Measurements from ENCODE around the gene BUD23.
"Not testable (repeated sequence)": the region's sequence is repeated elsewhere in the genome, so short reads cannot be mapped to it uniquely, and the experiment has no call there.

Gene BUD23

GRCh38 chr7:73668103-73668885 is 15.1 kb upstream of the BUD23 start:
- DNase-seq (ENCODE audit: low spot score) = peak; percentile 48

DNA sequence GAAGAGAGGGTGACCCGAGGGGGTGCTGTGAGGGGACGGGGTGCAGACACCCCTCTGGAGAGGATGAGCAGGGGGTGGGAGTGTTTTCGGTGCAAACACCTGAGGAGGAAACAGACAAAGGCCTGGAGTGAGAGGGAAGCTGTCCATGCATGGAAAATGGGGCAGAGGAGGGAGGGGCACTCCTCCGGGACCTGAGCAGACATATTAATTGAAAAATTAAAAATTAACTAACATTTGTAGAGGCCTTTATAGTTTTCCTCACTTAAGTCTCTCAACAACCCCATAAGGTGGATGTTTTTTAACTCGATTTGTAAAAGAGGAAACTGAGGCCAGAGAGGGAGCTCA is 14.5 kb upstream of the BUD23 start:
- no peak for DNase-seq (ENCODE audit: low spot score)

GRCh38 chr7:73669288-73669701 is 14.1 kb upstream of the BUD23 start:
- no peak for DNase-seq (ENCODE audit: low spot score)

DNA sequence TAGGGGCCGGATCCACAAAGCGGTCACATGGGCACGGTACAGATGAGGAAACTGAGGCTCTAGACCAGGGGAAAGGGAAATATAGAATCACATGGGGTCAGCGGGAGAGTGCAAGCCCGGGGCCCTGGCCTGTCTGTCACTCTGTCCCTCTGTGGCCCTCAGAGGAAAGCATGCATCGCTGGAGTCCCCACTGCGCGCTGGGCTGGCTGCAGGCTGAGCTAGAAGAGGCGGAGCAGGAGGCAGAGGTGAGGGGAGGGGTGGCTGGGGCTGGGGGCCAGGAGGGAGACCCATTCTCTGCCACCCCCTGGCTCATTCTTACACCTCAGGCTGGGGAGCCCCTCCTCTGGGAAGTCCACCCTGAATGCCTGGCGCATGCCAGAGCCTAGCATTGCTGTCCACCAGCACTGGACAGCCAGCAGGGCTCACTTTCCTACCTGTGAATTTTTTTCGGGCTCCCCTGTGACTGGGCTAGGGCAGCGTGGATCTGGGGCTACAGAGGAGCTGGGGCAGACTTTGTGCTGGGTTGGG is 13.5 kb upstream of the BUD23 start:
- DNase-seq (ENCODE audit: low spot score) = no peak

GRCh38 chr7:73671322-73671661 is 12.1 kb upstream of the BUD23 start:
- DNase-seq (ENCODE audit: low spot score) = no peak

DNA sequence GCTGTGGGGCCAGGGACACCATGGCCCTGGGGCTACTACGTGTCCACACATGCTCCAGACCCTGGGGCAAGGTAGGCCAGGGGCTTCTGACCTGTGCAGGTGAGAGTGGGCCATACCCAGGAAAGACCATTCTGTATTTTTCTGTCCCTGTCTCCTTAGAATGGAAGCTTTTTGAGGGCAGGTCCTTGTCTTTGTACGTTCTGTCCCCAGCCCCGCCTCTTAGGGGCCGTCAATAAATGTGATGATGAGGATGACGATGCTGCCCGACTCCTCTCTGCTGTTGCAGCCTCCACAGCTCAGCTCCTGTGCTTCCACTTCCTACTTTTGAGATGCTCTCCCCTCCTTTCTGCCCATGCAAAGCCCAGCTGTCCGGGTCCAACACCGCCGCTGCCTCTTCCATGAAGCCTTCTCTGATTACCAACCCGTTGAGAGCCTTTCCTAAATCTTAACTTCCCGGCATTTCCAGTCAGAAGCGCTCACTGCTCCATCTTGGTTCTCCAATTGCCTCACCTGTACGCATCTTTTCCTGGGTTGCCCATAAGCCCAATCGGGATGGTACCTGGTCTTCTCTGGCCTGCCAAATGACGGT is 11.4 kb upstream of the BUD23 start:
- no peak for DNase-seq (ENCODE audit: low spot score)

- DNase-seq (ENCODE audit: low spot score) = no peak
Measured at GRCh38 chr7:73674468-73675124, 8.8 kb upstream of the BUD23 start.

GRCh38 chr7:73676062-73676461 is 7.3 kb upstream of the BUD23 start:
- DNase-seq (ENCODE audit: low spot score) = not testable (repeated sequence)

DNA sequence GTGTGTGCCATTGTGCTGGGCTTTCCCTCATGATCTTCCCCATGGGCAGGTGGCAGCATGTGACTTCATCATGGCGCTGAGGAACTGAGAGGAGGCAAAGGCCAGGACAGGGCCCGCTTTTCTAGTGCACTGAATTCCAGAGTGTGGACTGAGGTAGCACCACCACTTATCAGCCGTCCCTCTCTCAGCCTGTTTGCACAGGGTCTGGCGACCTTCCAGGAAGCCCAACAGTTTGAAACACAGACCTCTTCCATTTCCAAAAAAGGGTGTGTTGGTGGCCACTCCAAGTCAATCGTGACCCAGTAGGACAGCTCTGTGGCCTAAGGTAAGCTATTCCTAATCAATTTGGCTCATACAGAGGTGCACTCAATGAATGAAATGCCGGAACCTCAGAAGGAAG is 4.5 kb upstream of the BUD23 start:
- DNase-seq (ENCODE audit: low spot score) = no peak

DNA sequence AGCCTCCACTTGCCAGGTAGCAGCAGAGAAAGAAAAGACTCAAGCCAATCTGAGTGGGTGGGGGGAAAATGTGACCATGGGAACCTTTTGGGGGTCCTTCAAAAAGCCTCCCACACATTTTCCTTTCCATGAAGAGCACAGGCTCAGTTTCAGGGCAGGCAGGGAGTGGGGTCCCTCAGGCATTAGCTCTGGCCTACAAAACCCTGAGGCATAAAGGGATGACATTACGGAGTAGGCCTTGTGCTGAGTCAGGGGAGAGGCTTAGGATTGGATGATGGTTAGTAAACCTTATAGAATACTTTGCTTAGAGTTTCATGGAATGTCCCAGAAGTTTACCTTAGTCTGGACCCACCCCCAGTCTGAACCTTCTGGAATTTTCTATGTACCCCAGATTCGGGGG is 3.7 kb upstream of the BUD23 start:
- no peak for DNase-seq (ENCODE audit: low spot score)

GRCh38 chr7:73680501-73680900 is 2.9 kb upstream of the BUD23 start:
- no peak for DNase-seq (ENCODE audit: low spot score)

GRCh38 chr7:73681031-73681430 is 2.4 kb upstream of the BUD23 start:
- DNase-seq (ENCODE audit: low spot score) = no peak

- DNase-seq (ENCODE audit: low spot score) = no peak
Measured at GRCh38 chr7:73682745-73683055, 697 bp upstream of the BUD23 start.

DNA sequence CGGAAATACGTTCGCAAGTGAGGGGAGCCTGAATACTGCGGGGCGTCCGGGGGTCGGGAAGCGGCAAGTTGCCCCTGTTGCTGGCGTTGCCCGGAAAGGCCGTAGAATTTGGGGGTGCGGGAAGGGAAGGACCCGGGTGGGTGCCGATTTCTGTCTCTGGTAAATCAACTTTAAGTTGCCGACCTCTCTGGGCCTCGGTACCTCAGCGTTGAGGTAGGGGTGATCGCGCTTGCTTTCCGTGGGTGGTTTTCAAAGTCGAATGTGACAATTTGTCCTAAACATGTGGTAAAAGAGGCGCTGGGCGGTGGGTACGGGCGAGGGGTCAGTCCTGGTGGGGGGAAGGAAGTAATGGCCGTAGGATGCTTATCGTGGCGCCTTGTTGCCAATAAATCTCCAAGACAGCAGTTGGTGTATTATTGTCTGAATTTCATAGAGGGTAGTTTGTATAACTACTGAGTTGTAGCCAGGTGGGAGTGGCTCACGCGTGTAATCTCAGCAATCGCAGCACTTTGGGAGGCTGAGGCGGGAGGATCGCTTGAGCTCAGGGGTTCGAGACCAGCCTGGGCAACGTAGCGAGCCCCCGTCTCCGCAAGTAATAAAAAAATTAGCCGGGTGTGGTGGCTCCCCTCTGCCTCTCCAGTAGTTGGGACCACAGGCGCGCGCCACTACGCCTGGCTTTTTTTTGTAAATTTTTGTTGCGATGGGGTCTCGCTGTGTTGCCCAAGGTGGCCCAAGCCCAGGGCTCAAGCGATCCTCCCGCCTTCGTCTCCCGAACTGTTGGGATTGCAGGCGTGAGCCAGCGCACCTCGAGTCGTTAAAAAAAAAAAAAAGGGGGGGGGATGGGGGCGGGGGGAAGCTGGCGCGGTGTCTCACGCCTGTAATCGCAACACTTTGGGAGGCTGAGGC is 644 bp downstream of the BUD23 start:
- DNase-seq (ENCODE audit: low spot score) = no peak

DNA sequence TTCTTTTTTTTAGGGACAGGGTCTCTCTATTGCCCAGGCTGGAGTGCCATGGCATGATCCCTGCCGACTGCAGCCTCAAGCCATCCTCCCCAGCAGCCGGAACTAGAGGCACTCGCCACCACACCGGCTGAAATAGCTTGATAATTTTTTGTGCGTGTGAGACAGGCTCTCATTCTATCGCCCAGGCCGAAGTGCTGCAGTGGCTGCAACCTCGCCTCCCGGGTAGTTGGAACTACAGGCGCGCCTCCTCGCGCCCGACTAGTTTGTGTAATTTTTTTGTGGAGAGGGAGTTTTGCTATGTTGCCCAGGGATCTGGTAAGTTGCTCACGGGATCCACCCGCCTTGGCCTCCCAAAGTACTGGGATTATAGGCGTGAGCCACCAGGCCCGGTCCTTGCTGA is 1.9 kb downstream of the BUD23 start:
- no peak for DNase-seq (ENCODE audit: low spot score)

DNA sequence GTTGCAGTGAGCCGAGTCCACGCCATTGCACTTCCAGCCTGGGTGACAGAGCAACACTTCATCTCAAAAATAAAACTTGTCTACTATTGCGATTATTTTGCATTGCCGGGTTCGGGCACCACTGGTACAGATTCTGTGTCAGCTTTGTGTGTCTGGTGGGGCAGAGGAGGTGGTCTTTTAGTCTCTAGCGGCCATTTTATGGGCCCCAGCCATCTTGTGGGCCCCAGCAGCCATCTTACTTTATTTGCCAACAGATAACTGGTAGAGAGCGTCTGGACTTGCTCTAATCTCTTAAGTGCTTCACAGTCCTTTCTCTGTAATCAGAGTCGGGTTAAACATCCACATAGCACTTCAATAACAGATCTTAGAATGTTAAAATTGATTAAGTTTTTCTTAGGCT is 4.9 kb downstream of the BUD23 start:
- DNase-seq (ENCODE audit: low spot score) = no peak

DNA sequence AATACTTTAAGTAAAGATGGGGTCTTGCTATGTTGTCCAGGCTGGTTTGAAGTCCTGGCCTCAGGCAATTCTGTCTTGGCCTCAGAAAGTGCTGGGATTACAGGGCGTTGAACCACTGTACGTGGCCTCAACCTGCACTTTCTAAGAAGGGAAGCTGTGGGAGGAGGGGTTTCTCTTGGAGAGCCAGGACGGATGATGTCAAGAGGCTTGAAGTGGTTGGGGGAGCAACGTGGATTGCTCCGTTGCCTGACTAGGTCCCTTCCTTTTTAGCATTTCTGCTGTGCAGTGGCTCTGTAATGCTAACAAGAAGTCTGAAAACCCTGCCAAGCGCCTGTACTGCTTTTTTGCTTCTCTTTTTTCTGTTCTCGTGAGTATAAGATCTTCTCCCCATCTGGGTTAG is 7.2 kb downstream of the BUD23 start:
- no peak for DNase-seq (ENCODE audit: low spot score)

GRCh38 chr7:73696372-73696771 is 13.0 kb downstream of the BUD23 start:
- DNase-seq (ENCODE audit: low spot score) = no peak

GRCh38 chr7:73698410-73698809 is 15.0 kb downstream of the BUD23 start:
- no peak for DNase-seq (ENCODE audit: low spot score)

- DNase-seq (ENCODE audit: low spot score) = no peak
Measured at GRCh38 chr7:73699370-73700068, 16.1 kb downstream of the BUD23 start.

DNA sequence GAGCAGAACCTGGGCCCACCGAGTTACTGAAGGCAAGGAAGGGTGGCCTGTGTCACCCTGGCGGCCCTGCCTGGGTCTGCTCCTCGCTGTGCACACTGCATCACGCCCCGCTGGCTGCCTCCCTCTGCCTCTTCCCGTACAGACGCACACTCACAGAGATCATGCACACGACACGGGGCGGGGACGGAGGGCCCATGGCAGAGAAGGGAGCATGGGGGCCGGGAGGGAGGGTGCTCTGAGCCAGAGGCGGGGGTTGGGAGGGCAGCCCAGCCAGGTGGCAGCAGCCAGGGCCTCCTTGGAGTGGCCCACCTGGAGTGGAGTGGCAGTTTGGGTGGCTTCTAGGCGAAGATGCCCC is 16.6 kb downstream of the BUD23 start:
- DNase-seq (ENCODE audit: low spot score) = no peak

DNA sequence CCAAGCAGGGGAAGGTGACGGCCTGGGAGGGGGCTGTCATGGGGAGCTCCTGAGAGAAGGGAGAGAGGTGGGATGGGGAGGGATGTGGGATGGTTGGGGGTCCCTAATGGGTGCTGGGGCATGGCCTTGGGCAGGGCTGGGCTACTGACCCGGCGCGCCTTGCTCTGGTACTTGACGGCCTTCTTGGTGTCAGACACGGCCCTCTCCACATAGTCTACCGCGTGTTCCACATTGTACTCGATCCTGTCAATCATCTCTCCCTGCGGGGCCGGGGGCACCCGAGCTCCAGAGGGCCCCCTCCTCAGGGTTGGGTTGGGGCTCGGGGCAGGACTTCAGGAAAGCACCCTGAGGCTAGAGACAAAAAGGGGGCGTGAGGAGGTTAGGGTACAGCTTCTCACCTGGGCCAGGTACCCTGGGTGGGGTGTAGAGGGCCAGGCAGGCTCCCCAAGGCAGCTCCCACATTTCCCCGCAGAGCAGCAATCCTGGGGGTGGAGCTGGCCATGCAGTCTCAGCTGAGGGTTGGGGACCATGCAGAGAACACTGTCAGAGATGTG is 17.3 kb downstream of the BUD23 start:
- DNase-seq (ENCODE audit: low spot score) = no peak
